ENCODE results near the gene TOPORS.

- TF ChIP-seq CTCF (conservative IDR thresholded peaks at IDR 0.05; ENCODE audit: low read length) (no peak), EZH2phosphoT487 (IDR thresholded peaks at IDR 0.05; ENCODE audit: borderline replicate concordance, low read depth, low read length) (no peak)
These were observed 20.6 kb upstream of the TOPORS start, which contains the start of gene NDUFB6 for GRCh38 chr9:32572900-32573523.

Data from OCI-LY7 (cell line).